ENCODE measurements around the gene TPTE2. TPM values are rescaled to one million over a fixed set of nuclear protein-coding genes. Genes with fewer than 3 reads are reported as not detected.
"Not testable (repeated sequence)": the region's sequence is repeated elsewhere in the genome, so short reads cannot be mapped to it uniquely, and the experiment has no call there.

Gene TPTE2
- polyA plus RNA-seq (2011; rRNA removed) (not detected in 2 replicates), polyA plus RNA-seq (2017; fragmentation: RNase III; extraction: RNeasy Plus Mini Kit Qiagen cat#74134 plus additional on column Dnase treatment) (not detected in 3 replicates), polyA minus RNA-seq (2011; rRNA and poly(A)+ RNA removed) (not detected in 2 replicates)
- polyA plus RNA-seq (2012; cell fraction: cytosol; rRNA removed) = not detected in 2 replicates
- polyA plus RNA-seq (2012; cell fraction: nucleus; rRNA removed) = not detected in 2 replicates

DNA sequence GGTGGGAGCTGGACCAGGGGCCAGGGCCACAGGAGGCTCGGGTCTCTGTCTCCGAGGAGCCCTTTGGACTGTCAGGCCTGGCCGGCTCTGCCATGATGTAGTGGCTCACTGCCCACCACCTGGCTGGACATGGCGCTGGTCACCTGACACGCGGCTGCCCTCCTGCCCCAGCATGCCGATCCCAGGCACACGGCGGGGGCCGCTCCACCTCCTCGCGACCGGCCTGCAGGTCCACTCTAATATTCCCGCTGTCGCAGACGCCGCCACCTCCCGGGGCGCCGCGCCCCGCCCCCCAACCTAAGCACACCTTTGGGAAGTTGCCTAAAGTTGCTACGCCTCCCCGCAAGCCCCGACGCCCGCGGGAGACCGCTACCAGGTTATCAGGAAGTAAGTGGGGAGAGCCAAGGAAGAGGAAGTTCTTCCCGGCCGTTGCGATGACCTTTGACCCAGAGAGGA, at the start of gene TPTE2:
Gene TPTE2, minus strand, starts transcription at position 406 of the 456 bp plus-strand sequence. CDS start 58,298 bp downstream, outside the sequence.
- DNase-seq (ENCODE audit: low read depth in 1 of 2, low spot score in 1 of 2); H3K4me1 ChIP-seq; H3K4me2 ChIP-seq; H3K9me3 ChIP-seq; FAIRE-seq; CTCF ChIA-PET; POLR2A ChIA-PET; H3K4me3 ChIP-seq; H3K27ac ChIP-seq; ATAC-seq: not testable (repeated sequence)
- 98% methylated on average over 18 of the region's 32 CpGs for WGBS (ENCODE audit: missing lambda C conversion rate)

DNA sequence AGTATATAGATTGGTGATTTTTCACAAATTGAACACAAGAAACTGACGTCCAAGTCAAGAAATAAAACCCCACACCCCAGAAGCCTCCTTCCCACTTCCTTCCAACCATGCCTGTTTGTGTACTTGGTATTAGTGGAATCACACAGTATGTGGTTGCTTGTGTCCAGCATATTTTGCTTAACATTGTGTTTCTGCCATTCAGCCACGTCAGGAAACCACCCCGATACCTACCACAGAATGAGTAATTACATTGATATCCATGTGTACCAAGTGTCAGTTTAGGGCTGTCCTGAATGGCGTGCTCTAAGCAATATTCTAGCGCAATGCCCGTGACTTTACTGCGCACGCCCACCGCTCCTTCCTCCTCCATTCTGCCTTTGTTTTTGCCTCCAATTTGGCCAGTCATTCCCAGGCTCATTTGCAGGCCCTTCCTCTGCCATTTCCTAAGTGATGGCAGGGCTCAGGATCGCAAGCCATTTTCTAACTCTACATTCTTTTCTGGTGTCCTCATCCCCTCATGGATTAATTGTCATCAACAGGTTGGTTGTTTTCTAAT, 46.3 kb upstream of the TPTE2 start:
- H3K4me1 ChIP-seq = peaks cover 35% of the 10 kb centered on the region
- 93% methylated on average over 10 of the region's 10 CpGs for WGBS (ENCODE audit: missing lambda C conversion rate)
- ATAC-seq = no peak
- H3K4me3 ChIP-seq = no peak overlapping the region
- CTCF ChIA-PET = no interaction called here
- H3K9me3 ChIP-seq = no peaks in the 10 kb centered on the region
- POLR2A ChIA-PET = no interaction called here
- no peak overlapping the region for H3K4me2 ChIP-seq
- TF ChIP-seq TFCP2L1 (CRISPR knock-in tag; IDR thresholded peaks at IDR 0.05) = no peak
- TF ChIP-seq RAD21 (conservative IDR thresholded peaks at IDR 0.05 in 1 of 2, IDR thresholded peaks at IDR 0.05 in 1 of 2) = no peak
- no peak for TF ChIP-seq CBX2 (IDR thresholded peaks at IDR 0.05; ENCODE audit: borderline replicate concordance, low read depth)
- no peak for TF ChIP-seq KDM5A (IDR thresholded peaks at IDR 0.05)
- no peak for TF ChIP-seq NPAS2 (CRISPR knock-in tag; IDR thresholded peaks at IDR 0.05; ENCODE audit: borderline replicate concordance)
- no peak for TF ChIP-seq POLR2A (IDR thresholded peaks at IDR 0.05; ENCODE audit: low read length)
- no peak for TF ChIP-seq MAZ (IDR thresholded peaks at IDR 0.05; ENCODE audit: borderline replicate concordance, low read depth, low read length)
- TF ChIP-seq POLR2AphosphoS2 (conservative IDR thresholded peaks at IDR 0.05; ENCODE audit: low read length) = no peak
- no peak overlapping the region for H3K27ac ChIP-seq
- no peak for FAIRE-seq
- no peak for DNase-seq (ENCODE audit: low read depth in 1 of 2, low spot score in 1 of 2)

DNA sequence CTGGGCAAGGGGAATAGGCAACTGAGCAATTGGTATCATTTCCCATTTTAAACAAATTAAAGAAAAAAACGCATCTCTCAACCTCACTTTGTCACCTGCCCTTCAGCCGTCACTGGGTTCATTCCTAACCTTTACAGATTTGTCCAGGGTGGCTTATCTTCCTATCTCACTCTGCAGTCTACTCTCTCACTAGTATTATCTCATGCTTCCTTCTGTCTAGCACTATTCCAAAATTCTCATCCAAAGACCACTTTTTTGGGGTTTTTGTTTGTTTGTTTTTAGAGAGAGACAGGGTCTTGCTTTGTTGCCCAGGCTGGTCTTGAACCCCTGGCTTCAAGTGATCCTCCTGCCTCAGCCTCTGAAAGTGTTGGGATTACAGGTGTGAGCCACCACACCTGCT, 45.4 kb upstream of the TPTE2 start:
- Histone ChIP-seq H3K9me3 (no peaks in the 10 kb centered on the region), H3K4me1 (peaks cover 35% of the 10 kb centered on the region), H3K4me2 (no peak overlapping the region), H3K27ac (no peak overlapping the region), H3K4me3 (no peak overlapping the region)
- CTCF ChIA-PET = no interaction called here
- DNase-seq (ENCODE audit: low read depth in 1 of 2, low spot score in 1 of 2) (no peak), FAIRE-seq (no peak), ATAC-seq (no peak)
- POLR2A ChIA-PET = no interaction called here
- 91% methylated on average over 2 of the region's 2 CpGs for WGBS (ENCODE audit: missing lambda C conversion rate)
- no peak for TF ChIP-seq KDM1A (IDR thresholded peaks at IDR 0.05; ENCODE audit: low read depth)

DNA sequence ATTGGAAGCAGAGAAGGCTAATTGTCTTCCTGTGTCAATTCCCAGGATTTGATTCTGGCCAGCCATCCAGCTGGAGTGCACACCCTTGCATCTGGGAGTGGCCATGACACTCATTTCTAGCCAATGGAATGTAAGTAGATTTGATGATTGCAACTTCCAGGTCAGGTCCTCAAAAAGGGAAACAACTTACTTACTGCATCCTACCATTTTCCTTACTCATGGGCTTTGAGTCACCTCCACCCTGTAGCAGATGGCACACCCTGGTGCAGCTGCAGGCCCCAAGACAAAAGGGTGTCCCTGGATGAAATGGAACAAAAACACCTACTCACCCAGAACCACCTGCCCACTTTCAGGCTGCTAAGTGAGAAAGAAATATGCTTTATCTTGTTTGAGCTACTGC, 44.8 kb upstream of the TPTE2 start:
- Histone ChIP-seq H3K27ac (no peak overlapping the region), H3K4me3 (no peak overlapping the region), H3K4me2 (no peak overlapping the region), H3K9me3 (no peaks in the 10 kb centered on the region), H3K4me1 (peaks cover 38% of the 10 kb centered on the region)
- ChIA-PET POLR2A (no interaction called here), CTCF (interaction anchor here (2.3 kb wide), 1 partner anchor 13 kb away, joined by 6 read pairs; no protein-coding TSS in a partner anchor)
- FAIRE-seq = no peak
- no peak for ATAC-seq
- peak in 1 of 2 experiments; percentile 17 for DNase-seq (ENCODE audit: low read depth in 1 of 2, low spot score in 1 of 2)
- TF ChIP-seq, protein P1, sequence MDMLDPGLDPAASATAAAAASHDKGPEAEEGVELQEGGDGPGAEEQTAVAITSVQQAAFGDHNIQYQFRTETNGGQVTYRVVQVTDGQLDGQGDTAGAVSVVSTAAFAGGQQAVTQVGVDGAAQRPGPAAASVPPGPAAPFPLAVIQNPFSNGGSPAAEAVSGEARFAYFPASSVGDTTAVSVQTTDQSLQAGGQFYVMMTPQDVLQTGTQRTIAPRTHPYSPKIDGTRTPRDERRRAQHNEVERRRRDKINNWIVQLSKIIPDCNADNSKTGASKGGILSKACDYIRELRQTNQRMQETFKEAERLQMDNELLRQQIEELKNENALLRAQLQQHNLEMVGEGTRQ (IDR thresholded peaks at IDR 0.05) = no peak
- TF ChIP-seq RARB (CRISPR knock-in tag; IDR thresholded peaks at IDR 0.05) = no peak
- TF ChIP-seq ZFP36 (IDR thresholded peaks at IDR 0.05; ENCODE audit: borderline replicate concordance, partially characterized antibody) = no peak
- TF ChIP-seq FOSL2 (IDR thresholded peaks at IDR 0.05) = no peak
- TF ChIP-seq FOSL2 (CRISPR knock-in tag; IDR thresholded peaks at IDR 0.05) = no peak
- TF ChIP-seq, protein P2, sequence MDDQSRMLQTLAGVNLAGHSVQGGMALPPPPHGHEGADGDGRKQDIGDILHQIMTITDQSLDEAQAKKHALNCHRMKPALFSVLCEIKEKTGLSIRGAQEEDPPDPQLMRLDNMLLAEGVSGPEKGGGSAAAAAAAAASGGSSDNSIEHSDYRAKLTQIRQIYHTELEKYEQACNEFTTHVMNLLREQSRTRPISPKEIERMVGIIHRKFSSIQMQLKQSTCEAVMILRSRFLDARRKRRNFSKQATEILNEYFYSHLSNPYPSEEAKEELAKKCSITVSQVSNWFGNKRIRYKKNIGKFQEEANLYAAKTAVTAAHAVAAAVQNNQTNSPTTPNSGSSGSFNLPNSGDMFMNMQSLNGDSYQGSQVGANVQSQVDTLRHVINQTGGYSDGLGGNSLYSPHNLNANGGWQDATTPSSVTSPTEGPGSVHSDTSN (IDR thresholded peaks at IDR 0.05) = no peak
- TF ChIP-seq, protein P3, sequence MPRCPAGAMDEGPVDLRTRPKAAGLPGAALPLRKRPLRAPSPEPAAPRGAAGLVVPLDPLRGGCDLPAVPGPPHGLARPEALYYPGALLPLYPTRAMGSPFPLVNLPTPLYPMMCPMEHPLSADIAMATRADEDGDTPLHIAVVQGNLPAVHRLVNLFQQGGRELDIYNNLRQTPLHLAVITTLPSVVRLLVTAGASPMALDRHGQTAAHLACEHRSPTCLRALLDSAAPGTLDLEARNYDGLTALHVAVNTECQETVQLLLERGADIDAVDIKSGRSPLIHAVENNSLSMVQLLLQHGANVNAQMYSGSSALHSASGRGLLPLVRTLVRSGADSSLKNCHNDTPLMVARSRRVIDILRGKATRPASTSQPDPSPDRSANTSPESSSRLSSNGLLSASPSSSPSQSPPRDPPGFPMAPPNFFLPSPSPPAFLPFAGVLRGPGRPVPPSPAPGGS (IDR thresholded peaks at IDR 0.05) = no peak
- TF ChIP-seq CEBPB (IDR thresholded peaks at IDR 0.05) = no peak
- no peak for TF ChIP-seq ZNF302 (CRISPR knock-in tag; IDR thresholded peaks at IDR 0.05)
- TF ChIP-seq, protein P4, sequence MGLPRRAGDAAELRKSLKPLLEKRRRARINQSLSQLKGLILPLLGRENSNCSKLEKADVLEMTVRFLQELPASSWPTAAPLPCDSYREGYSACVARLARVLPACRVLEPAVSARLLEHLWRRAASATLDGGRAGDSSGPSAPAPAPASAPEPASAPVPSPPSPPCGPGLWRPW (IDR thresholded peaks at IDR 0.05) = no peak
- TF ChIP-seq MAZ (IDR thresholded peaks at IDR 0.05; ENCODE audit: borderline replicate concordance, low read depth, low read length) = no peak
- no peak for TF ChIP-seq MYC (IDR thresholded peaks at IDR 0.05; ENCODE audit: borderline replicate concordance, low read length)
- no peak for TF ChIP-seq SREBF2 (IDR thresholded peaks at IDR 0.05)
- TF ChIP-seq, protein P5, sequence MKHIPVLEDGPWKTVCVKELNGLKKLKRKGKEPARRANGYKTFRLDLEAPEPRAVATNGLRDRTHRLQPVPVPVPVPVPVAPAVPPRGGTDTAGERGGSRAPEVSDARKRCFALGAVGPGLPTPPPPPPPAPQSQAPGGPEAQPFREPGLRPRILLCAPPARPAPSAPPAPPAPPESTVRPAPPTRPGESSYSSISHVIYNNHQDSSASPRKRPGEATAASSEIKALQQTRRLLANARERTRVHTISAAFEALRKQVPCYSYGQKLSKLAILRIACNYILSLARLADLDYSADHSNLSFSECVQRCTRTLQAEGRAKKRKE (CRISPR knock-in tag; IDR thresholded peaks at IDR 0.05; ENCODE audit: low read depth) = no peak
- TF ChIP-seq, protein P6, sequence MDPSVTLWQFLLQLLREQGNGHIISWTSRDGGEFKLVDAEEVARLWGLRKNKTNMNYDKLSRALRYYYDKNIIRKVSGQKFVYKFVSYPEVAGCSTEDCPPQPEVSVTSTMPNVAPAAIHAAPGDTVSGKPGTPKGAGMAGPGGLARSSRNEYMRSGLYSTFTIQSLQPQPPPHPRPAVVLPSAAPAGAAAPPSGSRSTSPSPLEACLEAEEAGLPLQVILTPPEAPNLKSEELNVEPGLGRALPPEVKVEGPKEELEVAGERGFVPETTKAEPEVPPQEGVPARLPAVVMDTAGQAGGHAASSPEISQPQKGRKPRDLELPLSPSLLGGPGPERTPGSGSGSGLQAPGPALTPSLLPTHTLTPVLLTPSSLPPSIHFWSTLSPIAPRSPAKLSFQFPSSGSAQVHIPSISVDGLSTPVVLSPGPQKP (IDR thresholded peaks at IDR 0.05; ENCODE audit: low read depth, low read length) = no peak
- TF ChIP-seq RAD21 (conservative IDR thresholded peaks at IDR 0.05 in 1 of 2, IDR thresholded peaks at IDR 0.05 in 1 of 2) = no peak
- no peak for TF ChIP-seq HOXA7 (CRISPR knock-in tag; IDR thresholded peaks at IDR 0.05)
- TF ChIP-seq GATA3 (IDR thresholded peaks at IDR 0.05; ENCODE audit: borderline replicate concordance) = no peak
- TF ChIP-seq TP53 (CRISPR knock-in tag; IDR thresholded peaks at IDR 0.05) = no peak
